OCI-LY3 (cell line): Measurements from ENCODE around the gene ITPKB.

Experiments
- H2AFZ ChIP-seq: fragments of 200-600, 300-600 bp; shearing (Covaris generic); 2 replicates; pipeline ENCODE4 v1.6.0; 2014; ENCODE audit warnings: antibody characterized with exemption, low read depth, low read length
- H3K27ac ChIP-seq: fragments of 200-600, 300-600 bp; sonication (generic); 2 replicates; pipeline ENCODE4 v1.5.1; 2014; ENCODE audit warnings: mild to moderate bottlenecking, low read length, moderate library complexity, mixed read lengths
- H3K27me3 ChIP-seq: fragments of 200-600, 300-600 bp; sonication (generic); 2 replicates; pipeline ENCODE4 v1.6.1; 2014; ENCODE audit warnings: low read depth, low read length, mixed read lengths
- H3K36me3 ChIP-seq: fragments of 200-600, 300-600 bp; sonication (generic); replicated peaks from 2 replicates; pipeline ENCODE3; 2014; ENCODE audit warnings: low read depth, low read length, mixed read lengths
- H3K4me1 ChIP-seq: fragments of 300-600, 200-600 bp; sonication (generic); 2 replicates; pipeline ENCODE4 v1.6.1; 2014; ENCODE audit warnings: low read length, mixed read lengths
- H3K4me2 ChIP-seq: fragments of 200-600, 300-600 bp; sonication (generic); 2 replicates; pipeline ENCODE4 v1.6.1; 2014; ENCODE audit warnings: low read length, mixed read lengths
- H3K4me3 ChIP-seq: fragments of 300-600, 200-600 bp; sonication (generic); 2 replicates; pipeline ENCODE4 v1.5.1; 2014; ENCODE audit warnings: antibody characterized with exemption, mild to moderate bottlenecking, low read length, moderate library complexity
- H3K79me2 ChIP-seq: fragments of 300-600, 200-600 bp; shearing (Covaris generic); 2 replicates; pipeline ENCODE4 v1.6.1; 2014; ENCODE audit warnings: mild to moderate bottlenecking, low read length, mixed read lengths
- H3K9ac ChIP-seq: fragments of 300-600, 200-600 bp; shearing (Covaris generic); 2 replicates; pipeline ENCODE4 v1.6.0; 2014; ENCODE audit warnings: mild to moderate bottlenecking, low read length, moderate library complexity
- H3K9me3 ChIP-seq: fragments of 200-600, 300-600 bp; shearing (Covaris generic); 2 replicates; pipeline ENCODE4 v1.6.1; 2014; ENCODE audit warnings: low read length, mixed read lengths; ENCODE audit not compliant: insufficient read depth
- H4K20me1 ChIP-seq: fragments of 200-600, 300-600 bp; sonication (generic); 2 replicates; pipeline ENCODE4 v1.6.1; 2016; ENCODE audit warnings: low read length, mixed read lengths; ENCODE audit not compliant: insufficient read depth
- CTCF ChIP-seq: fragments of 200-600, 300-600 bp; sonication (generic); IDR thresholded peaks from 2 replicates; pipeline ENCODE4 v1.5.1; 2014; ENCODE audit warnings: antibody characterized with exemption, low read length, low read depth
- EZH2phosphoT487 ChIP-seq: fragments of 200-600 bp; shearing (Covaris generic); IDR thresholded peaks from 2 replicates; pipeline ENCODE4 v1.6.1; 2018; ENCODE audit warnings: antibody characterized with exemption, mixed run types, low read depth

The ITPKB gene

GRCh38 chr1:226632169-226632879 is 106.8 kb downstream of the ITPKB start:
- no peak overlapping the region for H2AFZ ChIP-seq
- TF ChIP-seq EZH2phosphoT487 = no peak
- no peak for TF ChIP-seq CTCF
- H3K27me3 ChIP-seq = no peaks in the 10 kb centered on the region
- H3K79me2 ChIP-seq = no peaks in the 10 kb centered on the region
- no peaks in the 10 kb centered on the region for H3K36me3 ChIP-seq
- H3K9ac ChIP-seq = no peak overlapping the region
- H3K9me3 ChIP-seq = no peaks in the 10 kb centered on the region
- H3K4me1 ChIP-seq = peaks cover 17% of the 10 kb centered on the region
- no peak overlapping the region for H3K4me2 ChIP-seq
- H3K4me3 ChIP-seq = no peak overlapping the region
- H3K27ac ChIP-seq = no peak overlapping the region
- H4K20me1 ChIP-seq = no peaks in the 10 kb centered on the region

GRCh38 chr1:226631229-226632000 is 107.7 kb downstream of the ITPKB start:
- H3K79me2 ChIP-seq = no peaks in the 10 kb centered on the region
- no peak overlapping the region for H3K9ac ChIP-seq
- no peak overlapping the region for H3K27ac ChIP-seq
- no peaks in the 10 kb centered on the region for H3K9me3 ChIP-seq
- no peaks in the 10 kb centered on the region for H3K27me3 ChIP-seq
- no peak for TF ChIP-seq EZH2phosphoT487
- TF ChIP-seq CTCF = no peak
- no peaks in the 10 kb centered on the region for H4K20me1 ChIP-seq
- no peak overlapping the region for H3K4me3 ChIP-seq
- no peak overlapping the region for H2AFZ ChIP-seq
- H3K4me2 ChIP-seq = no peak overlapping the region
- peaks cover 15% of the 10 kb centered on the region for H3K4me1 ChIP-seq
- no peaks in the 10 kb centered on the region for H3K36me3 ChIP-seq

GRCh38 chr1:226630592-226630991 is 108.5 kb downstream of the ITPKB start:
- Histone ChIP-seq H3K9me3 (no peaks in the 10 kb centered on the region), H3K4me3 (no peak overlapping the region), H3K27ac (no peak overlapping the region), H3K36me3 (no peaks in the 10 kb centered on the region), H3K27me3 (no peaks in the 10 kb centered on the region), H3K4me1 (peaks cover 19% of the 10 kb centered on the region), H3K4me2 (no peak overlapping the region), H2AFZ (no peak overlapping the region), H3K79me2 (no peaks in the 10 kb centered on the region), H3K9ac (no peak overlapping the region), H4K20me1 (no peaks in the 10 kb centered on the region)
- TF ChIP-seq EZH2phosphoT487 = no peak
- TF ChIP-seq CTCF = no peak

GRCh38 chr1:226629896-226630550 is 109.1 kb downstream of the ITPKB start:
- no peaks in the 10 kb centered on the region for H3K36me3 ChIP-seq
- TF ChIP-seq EZH2phosphoT487 (no peak), CTCF (no peak)
- H3K4me2 ChIP-seq = no peak overlapping the region
- H3K9me3 ChIP-seq = no peaks in the 10 kb centered on the region
- no peaks in the 10 kb centered on the region for H4K20me1 ChIP-seq
- H3K9ac ChIP-seq = no peak overlapping the region
- H3K27ac ChIP-seq = no peak overlapping the region
- H3K4me3 ChIP-seq = no peak overlapping the region
- H3K27me3 ChIP-seq = no peaks in the 10 kb centered on the region
- no peaks in the 10 kb centered on the region for H3K79me2 ChIP-seq
- H2AFZ ChIP-seq = no peak overlapping the region
- H3K4me1 ChIP-seq = peaks cover 19% of the 10 kb centered on the region
